Stomach smooth muscle (tissue), 2 donors: ENCODE results near the gene SLC16A10.
"Not testable (repeated sequence)": the region's sequence is repeated elsewhere in the genome, so short reads cannot be mapped to it uniquely, and the experiment has no call there.

Experiments used
- H3K27ac ChIP-seq: one replicate; pipeline ENCODE4 v1.7.0; 2013; ENCODE audit warnings: mild to moderate bottlenecking, low read length, inconsistent platforms
- H3K27me3 ChIP-seq, 2 donors: one replicate each; pipeline ENCODE4 v1.7.0; 2013; ENCODE audit warnings: low read length in 2 of 2; ENCODE audit not compliant: insufficient read depth in 2 of 2, control insufficient read depth in 1 of 2
- H3K36me3 ChIP-seq, 2 donors: one replicate each; pipeline ENCODE4 v1.7.0; 2013; ENCODE audit warnings: low read length in 2 of 2; ENCODE audit not compliant: control insufficient read depth in 2 of 2, insufficient read depth in 2 of 2
- H3K4me1 ChIP-seq: one replicate; pipeline ENCODE4 v1.7.0; 2013; ENCODE audit warnings: low read length; ENCODE audit not compliant: control insufficient read depth, insufficient read depth
- H3K4me3 ChIP-seq, 2 donors: one replicate each; pipeline ENCODE4 v1.7.0; 2013; ENCODE audit warnings: low read length in 2 of 2
- H3K9ac ChIP-seq, 2 donors: one replicate each; pipeline ENCODE4 v1.7.0; 2013; ENCODE audit warnings: low read length in 2 of 2, mild to moderate bottlenecking in 1 of 2
- H3K9me3 ChIP-seq, 2 donors: one replicate each; pipeline ENCODE4 v1.7.0; 2013; ENCODE audit warnings: low read length in 2 of 2; ENCODE audit not compliant: control insufficient read depth in 2 of 2
- donor health status: healthy.
- donor health status: Pancreatic carcinoma.

Gene SLC16A10

DNA sequence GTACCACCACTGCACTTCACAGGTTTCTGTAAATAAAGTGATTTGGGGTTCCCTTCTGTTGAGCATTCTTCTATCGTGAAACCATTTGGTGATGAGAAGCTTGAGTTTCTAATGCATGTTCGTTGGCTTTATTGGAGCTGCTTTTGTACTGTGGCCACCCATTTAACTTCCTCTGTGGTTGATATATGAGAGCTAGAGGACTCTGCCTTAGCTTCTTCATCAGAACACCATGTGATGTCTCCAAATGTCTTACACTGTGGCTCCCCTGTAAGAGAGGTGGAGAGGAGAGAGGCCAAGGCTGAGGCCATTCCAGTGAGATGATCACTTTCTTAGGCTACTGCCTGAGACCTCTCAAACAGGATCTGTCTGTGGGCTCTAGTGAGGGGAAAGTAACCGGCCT, 114.5 kb downstream of the SLC16A10 start:
- Histone ChIP-seq H3K27me3 (no peaks in the 10 kb centered on the region), H3K9ac (no peak overlapping the region), H3K4me1 (no peaks in the 10 kb centered on the region), H3K27ac (no peak overlapping the region), H3K9me3 (no peaks in the 10 kb centered on the region), H3K4me3 (no peak overlapping the region), H3K36me3 (no peaks in the 10 kb centered on the region)

DNA sequence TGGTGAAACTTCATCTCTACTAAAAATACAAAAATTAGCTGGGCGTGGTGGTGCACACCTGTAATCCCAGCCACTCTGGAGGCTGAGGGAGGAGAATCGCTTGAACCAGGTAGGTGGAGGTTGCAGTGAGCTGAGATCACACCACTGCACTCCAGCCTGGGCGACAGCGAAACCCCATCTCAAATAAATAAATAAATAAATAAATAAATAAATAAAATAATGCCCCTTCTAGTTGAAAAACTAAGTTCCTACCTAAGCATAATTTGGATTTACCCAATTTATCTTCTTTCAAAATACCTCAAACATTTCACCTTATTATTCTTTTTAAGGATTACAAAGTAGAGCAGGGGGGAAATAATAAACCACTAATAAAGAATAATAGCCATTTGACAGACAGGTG, 116.2 kb downstream of the SLC16A10 start:
- H3K27me3 ChIP-seq, H3K27ac ChIP-seq, H3K4me3 ChIP-seq, H3K9ac ChIP-seq, H3K36me3 ChIP-seq, H3K9me3 ChIP-seq, H3K4me1 ChIP-seq: not testable (repeated sequence)

DNA sequence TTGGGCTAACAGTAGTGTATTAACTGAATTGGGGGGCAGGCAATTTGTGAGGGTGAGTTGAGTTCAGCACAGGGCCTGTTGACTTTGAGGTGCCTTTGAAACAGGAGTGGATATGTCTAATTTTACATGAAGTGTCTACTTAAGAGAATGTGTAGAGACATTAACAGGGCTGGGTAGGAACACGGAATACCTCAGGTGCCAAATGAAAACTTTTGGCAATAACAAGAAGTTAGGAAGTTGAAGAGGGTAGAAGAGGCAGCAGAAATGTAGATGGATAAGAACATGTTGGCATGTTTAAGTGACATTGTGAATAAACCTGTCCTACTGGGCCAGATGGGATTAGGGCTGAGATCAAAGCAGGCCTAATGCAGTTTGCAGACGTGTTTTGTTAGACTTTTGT, 117.0 kb downstream of the SLC16A10 start:
- Histone ChIP-seq H3K9me3 (no peaks in the 10 kb centered on the region), H3K36me3 (no peaks in the 10 kb centered on the region), H3K27ac (no peak overlapping the region), H3K4me1 (no peaks in the 10 kb centered on the region), H3K9ac (no peak overlapping the region), H3K27me3 (no peaks in the 10 kb centered on the region), H3K4me3 (no peak overlapping the region)

DNA sequence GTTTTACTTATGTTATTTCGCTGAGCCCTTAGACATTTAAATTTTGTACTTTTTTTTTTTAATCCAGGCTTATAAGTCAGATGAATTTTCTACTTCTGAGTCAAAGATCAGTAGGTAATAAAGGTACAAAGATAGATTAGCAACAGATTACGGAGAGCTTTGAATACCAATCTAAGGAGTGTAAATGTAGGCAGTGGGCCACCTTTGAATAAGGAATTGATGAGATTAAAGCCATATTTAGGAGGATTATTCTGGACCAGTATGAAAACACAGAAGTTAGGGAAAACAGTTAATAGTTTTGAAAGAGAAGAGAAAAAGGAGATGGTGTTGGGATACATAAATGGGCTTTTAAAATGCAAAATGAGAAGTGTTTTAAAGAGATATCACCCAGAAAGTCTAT, 117.6 kb downstream of the SLC16A10 start:
- no peaks in the 10 kb centered on the region for H3K4me1 ChIP-seq
- no peaks in the 10 kb centered on the region for H3K9me3 ChIP-seq
- no peak overlapping the region for H3K9ac ChIP-seq
- H3K27me3 ChIP-seq = no peaks in the 10 kb centered on the region
- no peaks in the 10 kb centered on the region for H3K36me3 ChIP-seq
- no peak overlapping the region for H3K4me3 ChIP-seq
- no peak overlapping the region for H3K27ac ChIP-seq

DNA sequence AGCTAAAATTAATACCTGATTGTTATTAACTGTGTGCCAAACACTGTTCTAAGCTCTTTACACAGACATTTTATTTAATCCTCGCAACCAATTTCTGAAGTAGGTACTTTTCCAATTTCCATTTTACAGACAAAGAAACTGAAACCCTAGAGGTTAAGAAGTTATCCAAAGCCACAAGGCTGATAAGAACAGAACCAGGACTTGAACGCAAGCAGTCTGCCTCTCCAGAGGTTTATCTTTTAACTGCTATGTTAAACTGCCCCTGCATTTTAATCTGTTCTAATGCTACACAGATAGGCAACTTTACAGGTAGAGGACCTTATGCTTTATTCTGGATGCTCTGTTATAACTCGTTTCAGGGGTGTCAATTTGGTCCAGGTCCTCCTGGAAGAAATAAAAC, 118.2 kb downstream of the SLC16A10 start:
- Histone ChIP-seq H3K9me3 (no peaks in the 10 kb centered on the region), H3K4me3 (no peak overlapping the region), H3K27me3 (no peaks in the 10 kb centered on the region), H3K27ac (no peak overlapping the region), H3K4me1 (no peaks in the 10 kb centered on the region), H3K36me3 (no peaks in the 10 kb centered on the region), H3K9ac (no peak overlapping the region)

DNA sequence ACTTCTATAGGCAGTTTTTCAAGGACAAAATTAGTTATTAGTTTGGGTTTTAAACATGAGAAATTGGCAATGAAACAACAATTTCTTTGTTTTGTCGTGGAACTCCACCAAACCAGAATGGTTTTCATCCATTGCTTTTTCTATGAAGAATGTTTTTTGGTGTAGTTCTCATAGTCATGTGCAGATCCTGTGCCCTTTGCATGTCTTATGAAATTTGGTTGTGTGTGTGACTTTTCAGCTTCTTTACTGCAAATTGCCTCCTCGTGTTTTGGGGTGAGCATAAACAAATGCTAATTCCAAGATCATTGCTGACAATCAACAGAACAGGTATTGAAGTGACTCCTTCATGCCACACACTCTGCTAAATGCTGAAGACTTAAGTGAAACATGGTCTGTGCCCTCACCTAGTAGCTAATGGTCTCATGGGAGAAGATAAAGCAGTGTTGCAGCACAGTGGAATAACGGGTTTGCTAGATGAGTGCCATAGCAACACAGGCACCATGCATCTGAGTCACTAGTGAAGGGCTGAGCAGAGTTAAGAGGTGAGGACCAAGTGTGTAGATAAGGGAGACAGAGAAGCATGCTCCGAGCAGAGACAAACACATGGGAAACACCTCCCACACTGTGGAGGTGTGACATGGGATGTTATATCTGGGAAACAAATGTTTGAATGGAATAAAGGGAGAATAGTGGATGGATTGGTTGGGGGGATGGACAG, 120.0 kb downstream of the SLC16A10 start:
- Histone ChIP-seq H3K9ac (no peak overlapping the region), H3K36me3 (no peaks in the 10 kb centered on the region), H3K27ac (no peak overlapping the region), H3K9me3 (no peaks in the 10 kb centered on the region), H3K4me3 (no peak overlapping the region), H3K27me3 (no peaks in the 10 kb centered on the region), H3K4me1 (no peaks in the 10 kb centered on the region)

DNA sequence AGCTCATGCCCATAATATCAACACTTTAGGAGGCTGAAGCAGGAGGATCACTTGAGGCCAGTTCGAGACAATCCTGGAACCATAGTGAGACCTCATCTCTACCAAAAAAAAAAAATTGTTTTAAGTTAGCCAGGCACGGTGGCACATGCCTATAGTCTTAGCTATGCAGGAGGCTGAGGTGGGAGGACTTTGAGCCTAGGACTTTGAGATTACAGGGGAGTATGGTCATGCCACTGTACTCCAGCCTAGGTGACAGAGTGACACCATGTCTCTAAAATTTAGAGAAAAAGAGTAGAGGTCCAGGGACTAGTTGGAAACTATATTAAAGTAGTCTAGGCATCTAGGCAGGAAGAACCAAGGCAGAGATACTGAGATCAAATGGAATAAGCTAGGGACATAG, 121.6 kb downstream of the SLC16A10 start:
- Histone ChIP-seq H3K9me3 (no peaks in the 10 kb centered on the region), H3K27ac (no peak overlapping the region), H3K27me3 (no peaks in the 10 kb centered on the region), H3K4me1 (no peaks in the 10 kb centered on the region), H3K9ac (no peak overlapping the region), H3K4me3 (no peak overlapping the region), H3K36me3 (no peaks in the 10 kb centered on the region)

DNA sequence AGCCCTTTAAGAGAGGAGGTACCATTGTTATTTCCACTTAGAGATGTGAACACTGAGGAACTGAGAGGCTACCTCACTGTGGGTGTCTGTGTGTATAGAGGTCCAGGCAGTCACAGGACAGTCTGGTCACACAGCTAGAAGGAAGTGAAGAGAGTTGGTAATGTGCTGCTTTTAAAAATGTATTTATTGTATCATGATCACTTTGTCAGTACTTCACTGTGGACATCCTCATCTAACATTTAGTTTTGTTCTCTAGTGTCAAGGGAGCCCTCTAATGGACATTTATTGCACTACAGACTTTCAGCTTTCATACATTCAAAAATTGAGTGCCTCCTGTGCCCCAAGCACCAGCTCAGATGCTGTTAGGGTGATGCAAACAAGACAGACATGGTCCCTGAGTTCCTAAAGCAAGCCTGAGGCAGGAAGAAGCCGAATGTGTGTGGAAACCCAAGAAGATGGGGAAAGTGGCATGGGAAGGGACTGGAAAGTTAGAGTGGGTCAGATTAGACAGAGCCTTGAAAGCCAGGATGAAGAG, 123.0 kb downstream of the SLC16A10 start:
- Histone ChIP-seq H3K9ac (no peak overlapping the region), H3K4me3 (no peak overlapping the region), H3K4me1 (no peaks in the 10 kb centered on the region), H3K36me3 (no peaks in the 10 kb centered on the region), H3K27me3 (no peaks in the 10 kb centered on the region), H3K27ac (no peak overlapping the region), H3K9me3 (no peaks in the 10 kb centered on the region)

DNA sequence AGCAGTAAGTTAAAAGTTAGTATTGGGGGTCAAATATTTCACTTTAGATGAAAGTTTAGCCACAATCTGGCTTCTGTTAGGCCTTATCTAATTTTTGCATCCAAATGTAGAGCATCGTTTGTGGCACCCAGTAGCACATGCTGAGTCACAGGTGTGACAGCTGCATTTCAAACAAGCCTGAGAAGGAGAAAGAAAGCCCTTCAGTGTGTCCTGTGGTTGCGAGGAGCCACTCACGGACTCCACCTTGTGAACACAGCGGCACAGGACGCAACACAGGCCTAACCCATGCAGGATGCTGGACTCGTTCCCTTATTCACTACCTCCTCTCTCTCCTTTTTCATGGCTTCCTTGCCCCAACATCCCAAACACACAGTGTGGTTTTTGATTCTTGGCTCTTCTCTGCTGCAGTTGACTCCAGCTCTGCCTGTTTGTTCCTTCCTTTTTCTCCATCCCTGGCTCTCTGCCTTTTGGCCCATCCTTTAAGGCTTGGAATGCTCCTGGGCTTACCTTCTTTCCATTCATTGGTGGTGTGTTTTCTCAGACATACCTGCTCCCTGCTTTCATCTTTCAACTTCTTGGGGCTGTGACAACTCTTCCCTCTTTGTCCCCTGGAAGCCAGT, 124.2 kb downstream of the SLC16A10 start:
- Histone ChIP-seq H3K4me1 (no peaks in the 10 kb centered on the region), H3K4me3 (no peak overlapping the region), H3K27ac (no peak overlapping the region), H3K27me3 (no peaks in the 10 kb centered on the region), H3K9ac (no peak overlapping the region), H3K9me3 (no peaks in the 10 kb centered on the region), H3K36me3 (no peaks in the 10 kb centered on the region)

DNA sequence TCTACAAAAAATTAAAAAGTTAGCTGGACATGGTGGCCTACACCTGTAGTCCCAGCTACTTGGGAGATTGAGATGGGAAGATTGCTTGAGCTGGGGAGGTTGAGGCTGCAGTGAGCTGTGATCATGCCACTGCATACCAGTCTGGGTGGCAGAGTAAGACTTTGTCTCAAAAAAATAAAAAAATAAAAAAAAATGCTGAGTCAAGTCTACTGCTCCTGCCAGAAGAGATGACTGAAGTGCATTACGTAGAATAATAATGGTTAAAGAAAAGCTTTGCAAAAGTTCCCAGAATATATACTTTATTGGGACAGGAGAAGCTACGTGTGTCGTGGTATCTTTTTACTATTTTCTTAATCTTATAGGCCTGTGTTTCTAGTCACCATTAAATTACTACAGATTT, 125.3 kb downstream of the SLC16A10 start:
- no peaks in the 10 kb centered on the region for H3K36me3 ChIP-seq
- H3K27me3 ChIP-seq = no peaks in the 10 kb centered on the region
- no peak overlapping the region for H3K27ac ChIP-seq
- H3K9me3 ChIP-seq = no peaks in the 10 kb centered on the region
- H3K4me3 ChIP-seq = no peak overlapping the region
- H3K9ac ChIP-seq = no peak overlapping the region
- H3K4me1 ChIP-seq = no peaks in the 10 kb centered on the region

DNA sequence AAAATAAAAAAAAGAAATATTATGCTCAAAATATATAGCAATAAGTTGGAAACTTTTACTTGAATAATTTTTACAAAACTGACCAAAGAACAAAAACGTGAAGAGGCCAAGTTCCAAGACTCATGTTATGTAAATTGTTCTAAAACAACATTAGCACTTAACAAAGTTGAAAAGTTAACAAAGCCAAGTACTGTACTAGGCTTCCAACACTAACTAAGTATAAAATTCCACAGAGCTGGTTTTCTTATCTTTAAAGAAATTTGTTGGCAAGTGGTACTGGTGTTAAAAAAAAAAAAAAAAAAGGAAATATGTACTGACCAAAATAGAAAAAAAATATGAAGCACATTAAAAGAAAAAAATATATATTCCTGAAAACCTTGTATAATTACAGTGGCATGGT, 127.8 kb downstream of the SLC16A10 start:
- Histone ChIP-seq H3K9me3 (no peaks in the 10 kb centered on the region), H3K4me1 (no peaks in the 10 kb centered on the region), H3K27me3 (no peaks in the 10 kb centered on the region), H3K36me3 (no peaks in the 10 kb centered on the region), H3K4me3 (no peak overlapping the region), H3K9ac (no peak overlapping the region), H3K27ac (no peak overlapping the region)
